GM18508 (cell line): ENCODE data around the gene SNAP23.
"Not testable (repeated sequence)": the region's sequence is repeated elsewhere in the genome, so short reads cannot be mapped to it uniquely, and the experiment has no call there.

Experiments used
- ATAC-seq: cut with Tn5 transposase; IDR thresholded peaks from one replicate; pipeline ENCODE4 v1.9.1; 2021; ENCODE audit warnings: moderate number of reproducible peaks; ENCODE audit not compliant: insufficient read depth, unreplicated experiment

The SNAP23 gene

GRCh38 chr15:42553554-42553953, 58.1 kb downstream of the SNAP23 start:
- no peak for ATAC-seq

DNA sequence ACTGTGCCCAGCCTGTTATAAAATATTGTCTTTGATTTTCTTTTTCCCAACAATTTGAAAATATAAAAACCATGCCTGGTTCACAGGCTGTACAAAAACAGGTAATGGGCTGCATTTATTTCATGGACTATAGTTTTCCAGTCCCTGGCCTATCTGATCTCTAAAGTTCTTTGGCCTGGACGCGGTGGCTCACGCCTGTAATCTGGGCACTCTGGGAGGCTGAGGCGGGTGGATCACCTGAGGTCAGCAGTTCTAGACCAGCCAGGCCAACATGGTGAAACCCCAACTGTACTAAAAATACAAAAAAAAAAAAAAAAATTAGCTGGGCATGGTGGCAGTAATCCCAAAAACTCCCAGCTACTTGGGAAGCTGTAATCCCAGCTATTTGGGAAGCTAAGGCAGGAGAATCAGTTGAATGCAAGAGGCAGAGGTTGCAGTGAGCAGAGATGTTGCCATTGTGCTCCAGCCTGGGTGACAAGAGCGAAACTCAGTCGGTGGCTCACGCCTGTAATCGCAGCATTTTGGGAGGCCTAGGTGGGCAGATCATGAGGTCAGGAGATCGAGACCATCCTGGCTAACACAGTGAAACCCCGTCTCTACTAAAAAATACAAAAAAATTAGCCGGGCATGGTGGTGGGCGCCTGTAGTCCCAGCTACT, 61.2 kb downstream of the SNAP23 start:
- not testable (repeated sequence) for ATAC-seq

- no peak for ATAC-seq
Observed at GRCh38 chr15:42558739-42559138, 63.3 kb downstream of the SNAP23 start.

- ATAC-seq: peak; percentile 79
Observed at GRCh38 chr15:42575188-42576039, 80.0 kb downstream of the SNAP23 start, which contains the start of gene STARD9. TSS of gene STARD9 (plus strand) at chr15:42575606. CDS start at chr15:42575716, 110 bp downstream.

- ATAC-seq: no peak
Observed at GRCh38 chr15:42576040-42576594, 80.7 kb downstream of the SNAP23 start.

GRCh38 chr15:42576776-42577175, 81.3 kb downstream of the SNAP23 start:
- ATAC-seq: no peak

- ATAC-seq: no peak
Observed at GRCh38 chr15:42577514-42578031, 82.1 kb downstream of the SNAP23 start.

DNA sequence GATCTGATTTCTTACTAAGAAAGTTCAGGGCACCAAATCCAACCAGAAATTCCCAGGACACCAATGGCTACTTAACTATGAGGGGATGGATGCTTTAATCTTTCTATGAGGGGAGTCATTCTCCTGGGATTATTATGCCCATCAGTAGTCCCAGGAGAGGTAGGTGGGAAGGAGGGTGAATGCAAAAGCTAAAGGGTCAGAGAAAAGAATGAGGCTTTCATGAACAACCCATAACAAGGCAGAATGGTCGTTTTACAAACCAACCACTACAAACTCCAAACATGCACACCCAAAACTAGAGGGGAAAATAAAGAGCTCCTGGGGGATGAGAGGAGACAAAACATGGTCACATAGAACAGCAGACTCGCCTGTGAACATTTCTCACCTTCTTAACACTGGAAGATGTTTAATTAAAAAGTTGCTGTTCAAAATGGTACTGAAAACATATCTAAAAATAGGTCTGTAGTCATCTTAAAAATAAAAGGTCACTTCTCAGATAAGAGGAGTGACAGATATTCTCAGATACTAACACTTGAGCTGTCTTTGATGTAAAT, 83.6 kb downstream of the SNAP23 start:
- no peak for ATAC-seq

DNA sequence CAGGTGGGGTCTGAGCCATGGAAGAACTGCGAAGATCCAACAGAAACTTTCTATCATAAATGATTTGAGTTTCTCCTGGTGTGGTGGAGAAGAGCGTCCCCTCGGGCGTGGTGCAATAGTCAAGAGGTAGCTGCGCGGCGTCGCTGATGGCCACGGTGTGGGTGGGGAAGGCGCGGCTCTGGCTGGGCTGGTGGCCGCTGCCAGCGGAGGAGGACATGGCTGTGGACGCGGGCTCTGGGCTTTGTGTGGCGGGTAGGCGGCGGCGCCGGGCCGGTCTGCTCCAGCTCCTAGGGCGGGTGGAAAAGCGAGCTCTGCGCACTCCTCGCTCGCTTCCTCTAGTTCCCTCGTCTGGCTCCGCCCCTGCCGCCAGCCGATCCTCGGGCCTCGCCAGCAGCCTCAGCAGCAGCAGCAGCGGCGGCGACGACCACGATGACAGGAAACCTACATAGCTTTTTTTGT, 85.9 kb downstream of the SNAP23 start:
- peak; percentile 52 for ATAC-seq
